ENCODE measurements around the gene PFN1.
A peak's percentile ranks its signal among the peaks of the same experiment; 100 is the strongest.
"Not testable (repeated sequence)": the region's sequence is repeated elsewhere in the genome, so short reads cannot be mapped to it uniquely, and the experiment has no call there.

The PFN1 gene

GRCh38 chr17:4908301-4908700 is 40.0 kb downstream of the PFN1 start:
- no peak for TF ChIP-seq POLR2A (IDR thresholded peaks at IDR 0.05; ENCODE audit: low read length)
- TF ChIP-seq GATA1 (IDR thresholded peaks at IDR 0.05; ENCODE audit: low read depth, low read length), result no peak
- DNase-seq, result no peak

DNA sequence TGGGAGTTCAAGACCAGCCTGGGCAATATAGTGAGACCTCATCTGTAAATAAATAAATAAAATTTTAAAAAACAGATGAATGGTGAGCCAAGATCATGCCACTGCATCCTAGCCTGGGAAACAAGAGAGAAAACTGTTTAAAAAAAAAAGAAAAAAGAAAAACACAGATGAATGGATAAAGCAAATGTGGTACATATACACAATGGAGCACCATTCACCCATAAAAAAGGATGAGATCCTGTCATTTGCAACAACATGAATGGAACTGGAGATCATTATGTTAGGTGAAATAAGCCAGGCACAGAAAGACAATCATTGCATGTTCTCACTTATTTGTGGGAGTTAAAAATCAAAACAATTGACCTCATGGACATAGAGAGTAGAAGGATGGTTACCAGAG is 41.7 kb downstream of the PFN1 start:
- DNase-seq, result not testable (repeated sequence)

GRCh38 chr17:4903051-4903818 is 45.1 kb downstream of the PFN1 start, which contains the start of gene CHRNE:
CHRNE (minus strand) TSS chr17:4903098; CDS start chr17:4903063, 35 bp downstream.
- TF ChIP-seq POLR2A (IDR thresholded peaks at IDR 0.05; ENCODE audit: low read length) (no peak), GATA1 (IDR thresholded peaks at IDR 0.05; ENCODE audit: low read depth, low read length) (no peak)

GRCh38 chr17:4902540-4902939 is 45.8 kb downstream of the PFN1 start:
- TF ChIP-seq GATA1 (IDR thresholded peaks at IDR 0.05; ENCODE audit: low read depth, low read length) (no peak), POLR2A (IDR thresholded peaks at IDR 0.05; ENCODE audit: low read length) (no peak)
- DNase-seq, result no peak

More at GRCh38 chr17:4903051-4903818, 45.1 kb downstream of the PFN1 start, which contains the start of gene CHRNE:
- DNase-seq, result peak; percentile 81 to 89

DNA sequence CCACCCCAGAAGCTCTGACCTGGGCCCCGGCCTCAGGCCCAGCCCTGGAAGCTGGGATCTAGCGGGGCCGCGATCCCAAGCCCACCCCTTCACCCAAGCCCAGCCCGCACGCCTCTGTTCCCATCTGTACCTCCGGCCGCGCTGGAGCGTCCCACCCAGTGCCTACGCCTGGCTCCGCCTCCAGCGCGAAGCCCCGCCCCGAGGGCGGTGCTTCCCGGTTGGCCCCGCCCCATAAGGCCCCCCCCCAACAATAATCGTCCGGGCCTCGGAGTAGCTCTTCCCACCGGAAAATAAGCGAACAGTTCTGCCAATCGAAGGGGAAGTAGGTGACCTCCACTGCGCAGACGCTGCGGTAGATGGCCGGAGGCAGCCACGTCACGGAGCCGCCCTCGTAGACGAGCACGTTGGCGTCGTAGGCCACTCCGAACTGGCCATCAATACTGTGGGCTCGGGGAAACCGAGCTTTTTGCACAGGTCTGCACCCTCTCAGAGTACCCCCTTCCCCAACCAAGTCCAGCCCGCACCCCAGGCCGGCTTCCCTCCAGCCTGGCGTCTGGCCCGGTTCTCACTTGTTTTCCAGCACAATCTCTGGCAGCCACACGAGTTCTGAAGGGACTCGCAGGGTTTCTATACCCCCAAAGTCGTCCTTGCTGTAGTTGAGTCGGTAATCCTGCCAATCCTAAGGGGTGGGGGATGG is 46.5 kb downstream of the PFN1 start:
- TF ChIP-seq POLR2A (IDR thresholded peaks at IDR 0.05; ENCODE audit: low read length) (no peak), GATA1 (IDR thresholded peaks at IDR 0.05; ENCODE audit: low read depth, low read length) (no peak)
- DNase-seq, result peak; percentile 26 to 47

GRCh38 chr17:4901108-4901647 is 47.2 kb downstream of the PFN1 start:
- no peak for TF ChIP-seq GATA1 (IDR thresholded peaks at IDR 0.05; ENCODE audit: low read depth, low read length)
- DNase-seq, result no peak

GRCh38 chr17:4900231-4901107 is 47.9 kb downstream of the PFN1 start:
- no peak for TF ChIP-seq POLR2A (IDR thresholded peaks at IDR 0.05; ENCODE audit: low read length)
- peak; percentile 63 to 66 for DNase-seq

DNA sequence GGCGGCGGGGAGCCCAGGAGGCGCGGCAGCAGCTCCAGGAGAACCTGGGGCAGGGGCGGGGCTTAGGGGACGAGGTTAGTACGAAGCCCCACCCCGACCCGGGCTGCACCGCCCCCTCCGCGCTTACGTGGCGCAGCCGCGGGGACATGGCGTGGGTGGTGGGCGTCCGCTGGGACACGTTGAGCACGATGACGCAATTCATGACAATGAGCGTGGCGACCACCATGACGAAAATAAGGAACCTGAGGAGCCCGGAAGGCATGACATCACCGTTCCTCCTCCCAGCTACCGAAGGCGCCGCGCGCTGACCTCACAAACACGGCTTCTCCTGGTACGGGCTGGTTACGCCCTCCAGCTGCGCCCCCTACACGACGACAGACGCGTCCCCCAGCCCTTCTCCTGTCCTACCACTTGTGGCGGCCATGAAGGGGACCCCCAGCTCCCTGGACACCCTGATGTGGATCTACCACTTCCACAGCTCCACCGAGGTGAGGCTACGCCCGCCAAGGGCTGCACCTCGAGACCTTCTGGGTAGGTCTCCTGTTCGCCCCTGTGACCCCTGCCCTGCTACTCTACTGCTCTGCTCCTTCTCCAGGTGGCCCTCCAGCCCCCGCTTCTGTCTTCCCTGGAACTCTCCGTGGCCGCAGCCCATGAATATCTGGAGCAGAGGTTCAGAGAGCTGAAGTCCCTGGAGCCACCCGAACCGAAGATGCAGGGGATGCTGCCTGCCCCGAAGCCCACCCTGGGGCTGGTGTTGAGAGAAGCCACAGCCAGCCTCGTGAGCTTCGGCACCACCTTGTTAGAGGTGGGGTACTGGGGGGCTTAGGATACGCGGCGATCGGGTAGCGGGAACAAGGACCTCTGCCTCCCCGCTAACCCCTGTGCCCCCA is 48.7 kb downstream of the PFN1 start, which contains the start of gene C17orf107:
TSS of gene C17orf107 (plus strand) at position 196 of the 890 bp plus-strand sequence. CDS start at position 423, 227 bp downstream.
- peak; percentile 83 to 90 for DNase-seq
- TF ChIP-seq POLR2A (IDR thresholded peaks at IDR 0.05; ENCODE audit: low read length) (no peak), GATA1 (IDR thresholded peaks at IDR 0.05; ENCODE audit: low read depth, low read length) (no peak)

GRCh38 chr17:4898927-4899326 is 49.4 kb downstream of the PFN1 start:
- TF ChIP-seq GATA1 (IDR thresholded peaks at IDR 0.05; ENCODE audit: low read depth, low read length) (no peak), POLR2A (IDR thresholded peaks at IDR 0.05; ENCODE audit: low read length) (no peak)
- DNase-seq, result no peak

- TF ChIP-seq GATA1 (IDR thresholded peaks at IDR 0.05; ENCODE audit: low read depth, low read length), result no peak
- DNase-seq, result no peak
These were observed 50.0 kb downstream of the PFN1 start for GRCh38 chr17:4898351-4898750.

DNA sequence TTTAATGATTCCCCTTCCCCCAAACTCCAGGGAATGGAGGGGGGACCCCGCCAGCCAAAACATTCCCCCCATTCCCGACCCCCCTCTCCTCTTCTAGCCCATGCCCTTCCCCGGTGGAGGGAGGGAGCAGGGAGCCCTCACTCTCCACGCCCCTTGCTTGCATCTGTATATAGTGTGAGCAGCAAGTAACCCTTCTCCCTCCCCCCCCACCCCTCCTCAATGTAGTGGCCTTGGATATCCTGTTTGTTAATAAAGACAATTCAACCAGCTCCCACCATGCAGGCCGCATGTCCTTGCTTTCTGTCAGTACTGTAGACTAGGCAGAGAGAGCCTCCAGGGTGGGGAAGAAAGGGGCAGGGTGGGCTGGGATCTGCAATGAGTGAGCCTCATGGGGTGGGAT is 50.5 kb downstream of the PFN1 start:
- no peak for DNase-seq
- TF ChIP-seq GATA1 (IDR thresholded peaks at IDR 0.05; ENCODE audit: low read depth, low read length) (no peak), POLR2A (IDR thresholded peaks at IDR 0.05; ENCODE audit: low read length) (no peak)

DNA sequence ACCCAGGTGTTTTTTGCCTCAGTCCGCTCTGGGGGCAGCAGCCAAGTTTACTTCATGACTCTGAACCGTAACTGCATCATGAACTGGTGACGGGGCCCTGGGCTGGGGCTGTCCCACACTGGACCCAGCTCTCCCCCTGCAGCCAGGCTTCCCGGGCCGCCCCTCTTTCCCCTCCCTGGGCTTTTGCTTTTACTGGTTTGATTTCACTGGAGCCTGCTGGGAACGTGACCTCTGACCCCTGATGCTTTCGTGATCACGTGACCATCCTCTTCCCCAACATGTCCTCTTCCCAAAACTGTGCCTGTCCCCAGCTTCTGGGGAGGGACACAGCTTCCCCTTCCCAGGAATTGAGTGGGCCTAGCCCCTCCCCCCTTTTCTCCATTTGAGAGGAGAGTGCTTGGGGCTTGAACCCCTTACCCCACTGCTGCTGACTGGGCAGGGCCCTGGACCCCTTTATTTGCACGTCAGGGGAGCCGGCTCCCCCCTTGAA is 51.1 kb downstream of the PFN1 start:
- TF ChIP-seq GATA1 (IDR thresholded peaks at IDR 0.05; ENCODE audit: low read depth, low read length) (no peak), POLR2A (IDR thresholded peaks at IDR 0.05; ENCODE audit: low read length) (no peak)
- no peak for DNase-seq
